COLO829 (cell line): ENCODE measurements around the gene PCBP2.
"Not testable (repeated sequence)": the region's sequence is repeated elsewhere in the genome, so short reads cannot be mapped to it uniquely, and the experiment has no call there.

ENCODE experiments used
- DNase-seq: peaks from one replicate; pipeline ENCODE4 v3.0.0; 2012; ENCODE audit warnings: low spot score

The PCBP2 gene

DNA sequence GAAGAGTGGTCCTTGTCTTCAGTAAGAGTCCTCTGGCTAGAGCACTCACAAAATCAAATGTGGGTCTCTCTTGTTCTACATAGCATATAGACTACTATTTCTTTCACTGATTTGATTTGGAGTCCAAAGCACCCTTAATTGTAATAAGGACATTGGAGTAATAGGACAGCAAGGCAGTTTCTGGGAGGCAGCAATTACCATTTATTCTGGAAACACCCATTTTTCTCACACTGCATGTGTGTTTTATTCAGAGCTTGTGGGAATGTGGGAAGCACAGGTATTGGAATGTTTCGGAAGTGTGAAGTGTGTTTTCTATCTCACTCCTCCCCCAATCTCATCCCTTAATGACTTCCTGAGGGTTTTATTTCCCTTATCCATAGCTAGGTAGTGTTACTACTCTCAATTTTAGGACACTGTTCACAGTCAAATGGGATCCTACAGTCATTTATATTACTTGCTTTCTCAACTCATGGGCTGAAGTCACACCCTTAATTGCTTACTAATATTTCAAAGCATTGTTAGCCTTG lies 20.2 kb downstream of the PCBP2 start:
- no peak for DNase-seq

DNA sequence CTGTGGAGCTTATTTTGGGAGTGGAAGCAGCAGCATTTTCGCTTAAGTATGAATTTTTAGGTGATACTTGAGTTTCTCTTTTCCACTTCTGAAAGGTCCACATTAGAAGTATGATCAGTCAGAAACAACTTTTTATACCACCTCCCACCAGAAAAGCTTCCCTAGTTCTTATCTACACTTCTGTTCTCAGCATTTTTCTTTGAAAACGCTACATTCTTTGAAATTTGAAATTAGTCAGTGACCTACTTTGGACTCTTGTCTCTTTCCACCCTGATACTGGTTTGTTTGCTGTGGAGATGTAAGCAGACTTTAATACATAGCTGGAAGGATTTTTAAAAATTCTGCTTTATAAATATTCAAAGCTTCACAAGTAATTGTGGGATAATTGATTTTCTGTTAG lies 22.2 kb downstream of the PCBP2 start:
- no peak for DNase-seq

DNA sequence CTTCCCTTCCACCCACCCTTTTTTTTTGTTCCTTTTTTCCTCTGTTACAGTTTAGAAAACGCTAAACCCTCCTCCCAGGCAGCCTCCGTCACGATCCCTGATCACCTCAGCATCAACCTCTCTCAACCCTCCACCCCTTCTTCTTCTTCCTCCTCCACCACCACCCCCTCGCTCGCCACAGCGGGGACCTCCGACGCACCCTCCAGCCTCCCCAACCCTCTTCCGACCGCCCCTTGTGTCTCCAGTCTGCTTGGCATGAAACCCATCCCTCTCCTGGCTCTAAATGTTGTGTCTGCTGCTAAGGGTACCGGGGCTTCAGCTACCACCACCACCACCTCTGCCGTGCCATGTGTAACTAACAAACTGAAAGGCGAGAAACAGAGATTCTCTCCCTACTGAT lies 22.9 kb downstream of the PCBP2 start:
- DNase-seq, result no peak

DNA sequence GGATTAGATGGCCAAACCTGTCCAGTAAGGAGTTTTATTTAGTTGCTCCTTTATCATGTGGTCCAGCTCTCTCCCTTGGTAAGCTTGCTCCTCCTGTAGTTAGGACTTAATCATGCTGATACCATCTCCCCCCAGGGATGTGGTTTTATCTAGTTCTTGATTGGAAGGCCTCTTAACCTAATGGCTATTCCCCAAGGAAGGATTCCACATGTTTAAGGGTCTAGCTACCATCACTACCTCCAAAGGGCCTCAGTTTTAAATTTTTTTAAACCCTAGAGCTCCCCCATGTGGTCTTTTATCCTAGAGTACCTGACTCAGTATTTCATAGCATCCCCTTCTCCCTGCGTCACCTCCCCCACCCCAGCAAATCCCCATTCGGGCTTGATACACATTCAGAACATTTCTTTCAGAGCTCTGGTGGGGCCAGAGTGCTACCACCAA lies 24.9 kb downstream of the PCBP2 start:
- no peak for DNase-seq

DNA sequence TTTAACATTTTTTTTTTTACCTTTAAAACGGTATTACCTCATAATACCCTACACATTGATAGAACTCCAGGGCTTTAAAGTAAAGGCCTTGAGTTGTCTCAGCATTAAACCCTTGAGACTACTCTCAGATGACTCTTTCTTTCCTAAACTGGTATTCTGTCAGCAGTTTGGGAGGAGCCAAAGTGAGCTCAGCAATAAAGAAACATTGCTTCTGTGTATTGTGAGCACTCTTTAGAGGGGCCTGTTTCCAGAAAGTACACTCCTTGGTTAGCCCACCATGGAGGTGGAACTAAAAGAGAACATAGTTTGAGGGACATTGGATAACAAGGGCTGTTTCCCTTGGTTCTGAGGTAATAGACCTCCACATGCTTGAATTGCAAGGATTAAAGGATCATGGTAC lies 27.0 kb downstream of the PCBP2 start:
- DNase-seq, result no peak

DNA sequence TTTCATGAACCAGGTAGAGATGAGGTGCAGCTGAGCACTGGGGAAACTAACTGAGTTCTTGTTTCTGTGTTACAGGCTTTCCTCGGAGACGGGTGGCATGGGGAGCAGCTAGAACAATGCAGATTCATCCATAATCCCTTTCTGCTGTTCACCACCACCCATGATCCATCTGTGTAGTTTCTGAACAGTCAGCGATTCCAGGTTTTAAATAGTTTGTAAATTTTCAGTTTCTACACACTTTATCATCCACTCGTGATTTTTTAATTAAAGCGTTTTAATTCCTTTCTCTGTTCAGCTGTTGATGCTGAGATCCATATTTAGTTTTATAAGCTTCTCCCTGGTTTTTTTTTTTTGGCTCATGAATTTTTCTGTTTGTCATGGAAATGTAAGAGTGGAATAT lies 27.4 kb downstream of the PCBP2 start:
- DNase-seq, result no peak

DNA sequence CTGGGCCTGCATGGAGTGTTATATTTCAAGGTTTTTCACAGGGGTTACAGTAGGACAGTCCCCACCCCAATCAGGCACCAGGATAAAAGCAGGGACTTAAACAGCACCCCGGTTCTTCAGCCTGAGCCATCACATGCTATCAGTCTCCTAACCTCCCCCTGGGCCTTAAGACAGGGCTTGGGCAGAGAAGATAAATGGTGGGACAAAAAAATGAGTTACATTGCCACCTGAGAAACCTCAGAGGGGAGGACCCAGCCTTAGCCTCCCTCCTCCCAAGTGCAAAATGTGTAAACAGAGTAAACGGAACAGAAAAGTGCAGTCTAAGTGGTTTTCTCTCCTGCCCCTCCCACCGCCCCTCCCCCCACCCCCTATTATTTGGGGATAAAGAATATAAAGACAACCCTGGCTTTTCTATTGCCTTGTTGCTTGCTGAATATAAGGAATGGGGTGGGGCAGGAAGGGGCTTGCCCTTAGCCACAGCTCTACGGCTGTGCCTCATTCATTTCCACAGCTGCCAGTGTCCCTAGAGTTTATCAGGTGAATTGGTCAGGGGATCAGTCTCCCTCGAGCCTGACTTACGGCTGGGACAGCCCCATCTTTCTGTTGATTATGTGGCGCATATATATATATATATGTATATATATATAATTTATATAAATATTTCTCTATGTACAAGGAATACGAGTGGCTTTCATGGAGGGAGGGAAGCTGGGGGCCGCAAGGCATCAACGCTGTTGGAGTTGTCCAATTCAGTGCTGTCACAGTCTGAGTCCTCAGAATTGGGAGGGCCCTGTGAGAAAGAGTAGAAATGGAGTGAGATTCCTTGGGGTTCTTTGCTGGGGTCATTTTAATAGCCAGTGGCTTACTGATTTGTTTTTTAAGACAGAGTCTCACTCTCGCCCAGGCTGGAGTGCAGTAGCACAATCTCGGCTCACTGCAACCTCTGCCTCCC lies 28.9 kb downstream of the PCBP2 start:
- no peak for DNase-seq

DNA sequence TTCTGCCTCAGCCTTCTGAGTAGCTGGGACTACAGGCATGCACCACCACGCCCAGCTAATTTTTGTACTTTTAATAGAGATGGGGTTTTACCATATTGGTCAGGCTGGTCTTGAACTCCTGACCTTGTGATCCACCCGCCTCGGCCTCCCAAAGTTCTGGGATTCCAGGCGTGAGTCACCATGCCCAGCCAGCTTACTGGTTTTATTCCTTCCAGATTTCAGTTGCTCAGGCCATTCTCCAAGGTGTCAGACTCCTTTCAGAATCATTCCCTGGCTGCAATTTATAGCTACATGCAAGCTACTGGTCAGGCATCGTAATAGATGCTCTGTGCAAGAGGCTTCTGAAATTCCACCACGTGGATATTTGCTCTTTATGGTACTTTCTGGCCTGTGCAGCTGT lies 29.6 kb downstream of the PCBP2 start:
- DNase-seq, result not testable (repeated sequence)

DNA sequence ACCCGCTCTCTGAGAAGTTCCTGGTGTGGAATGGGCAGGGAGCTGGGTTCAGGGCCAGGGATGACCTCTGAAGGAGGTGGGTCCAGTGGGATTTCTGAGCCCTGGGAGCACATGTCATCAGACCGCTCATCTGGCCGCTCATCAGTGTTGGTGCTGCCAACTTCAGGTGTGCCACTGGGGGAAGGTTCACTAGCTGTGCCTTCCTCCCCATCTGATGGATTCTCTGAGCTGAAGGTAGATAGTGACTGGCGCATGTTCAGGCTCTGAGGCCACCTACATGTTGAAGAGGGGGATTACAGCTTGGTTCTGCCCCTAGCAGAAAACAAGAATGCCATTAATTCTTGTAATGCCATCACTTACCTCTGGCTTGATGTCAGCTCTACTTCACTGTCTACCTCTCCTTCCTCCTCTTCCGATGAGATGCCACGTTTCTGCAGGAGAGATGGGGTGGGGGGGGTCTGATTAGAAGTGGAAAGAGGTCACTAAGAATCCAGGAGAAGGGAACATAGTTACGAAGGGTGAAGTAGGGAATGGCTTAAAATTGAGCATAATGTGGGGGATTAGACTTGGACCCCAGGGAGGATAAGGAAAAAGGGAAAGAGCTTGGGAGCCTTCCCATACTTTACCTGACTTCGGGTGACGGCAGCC lies 30.2 kb downstream of the PCBP2 start:
- DNase-seq, result no peak

DNA sequence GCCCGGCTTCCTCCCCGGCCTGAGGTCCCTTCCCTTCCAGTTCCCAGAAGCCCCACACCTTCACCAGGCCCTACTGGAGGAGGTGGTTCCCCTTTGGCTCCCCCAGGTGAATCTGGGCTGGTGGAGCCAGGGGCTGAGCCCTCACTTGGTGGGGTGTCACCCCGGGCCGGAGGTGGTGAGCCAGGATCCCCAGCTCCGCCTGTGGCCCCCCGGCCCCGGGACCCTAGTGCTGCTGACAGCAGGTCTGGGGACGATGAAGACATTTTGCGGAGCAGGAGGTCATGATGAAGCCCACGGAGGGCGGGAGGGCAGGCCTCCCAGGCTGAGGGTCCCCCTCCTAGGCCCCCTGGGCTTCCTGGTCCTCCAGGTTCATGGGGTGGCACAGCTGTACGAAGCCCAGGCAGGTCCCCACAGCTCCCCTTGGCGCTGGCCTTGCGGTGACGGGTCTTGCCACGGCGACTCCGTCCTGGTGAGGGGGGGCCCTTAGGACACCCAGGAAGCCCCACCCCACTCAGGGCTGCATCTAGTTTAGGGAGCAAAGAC lies 30.8 kb downstream of the PCBP2 start:
- no peak for DNase-seq

DNA sequence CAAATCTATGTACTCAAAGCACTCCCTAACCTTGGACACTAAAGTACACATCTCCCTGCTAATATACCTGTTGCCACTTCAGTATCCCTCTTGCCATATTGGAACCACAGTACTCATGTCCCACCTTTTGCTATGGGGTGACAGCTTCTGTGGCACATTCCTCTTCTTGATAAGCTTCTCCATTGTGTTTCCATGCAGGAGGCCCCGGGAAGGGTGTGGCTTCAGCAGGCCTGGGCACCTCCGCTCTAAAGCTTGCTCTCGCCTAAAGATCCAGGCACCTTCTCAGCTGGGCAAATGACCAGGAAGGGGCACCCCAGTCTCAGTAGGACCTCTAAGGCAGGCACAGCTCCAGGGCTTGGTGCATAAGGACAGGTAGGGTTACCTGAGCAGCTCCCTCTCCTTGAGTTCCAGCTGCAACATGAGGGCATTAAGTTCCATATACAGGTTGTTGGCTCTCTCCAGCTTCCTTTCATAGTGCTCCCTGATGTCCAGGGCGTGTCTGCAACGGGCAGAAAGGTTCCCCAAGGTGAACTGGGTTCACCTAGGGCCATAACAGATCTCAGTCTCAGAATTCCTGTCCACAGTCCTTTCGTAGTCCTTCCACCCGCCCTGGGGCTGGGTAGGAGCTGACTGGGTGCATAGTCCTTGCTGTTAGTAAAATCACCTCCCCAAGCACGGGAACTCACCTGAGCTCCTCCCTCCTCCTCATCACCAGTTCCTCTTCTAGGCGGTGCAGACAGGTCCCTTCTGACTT lies 31.5 kb downstream of the PCBP2 start:
- DNase-seq, result no peak

DNA sequence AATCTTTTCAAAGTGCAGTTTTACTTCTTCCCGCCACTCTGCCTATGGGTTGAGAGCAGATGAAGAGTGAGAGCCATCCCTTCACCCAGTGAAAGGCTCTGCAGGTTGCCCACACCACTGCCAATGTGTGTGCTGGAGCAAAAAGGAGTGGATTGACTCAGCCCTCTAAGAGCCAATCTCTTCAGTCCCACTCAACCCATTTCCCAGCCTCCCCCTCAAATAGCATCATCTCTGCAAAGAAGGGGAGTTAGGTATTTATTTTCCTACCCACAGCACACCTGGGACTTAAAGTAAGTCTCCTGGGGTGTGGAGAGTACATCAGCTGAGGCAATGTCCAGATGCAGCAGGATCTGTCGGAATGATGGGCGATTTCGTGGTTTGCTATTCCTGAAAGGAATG lies 32.1 kb downstream of the PCBP2 start:
- no peak for DNase-seq

DNA sequence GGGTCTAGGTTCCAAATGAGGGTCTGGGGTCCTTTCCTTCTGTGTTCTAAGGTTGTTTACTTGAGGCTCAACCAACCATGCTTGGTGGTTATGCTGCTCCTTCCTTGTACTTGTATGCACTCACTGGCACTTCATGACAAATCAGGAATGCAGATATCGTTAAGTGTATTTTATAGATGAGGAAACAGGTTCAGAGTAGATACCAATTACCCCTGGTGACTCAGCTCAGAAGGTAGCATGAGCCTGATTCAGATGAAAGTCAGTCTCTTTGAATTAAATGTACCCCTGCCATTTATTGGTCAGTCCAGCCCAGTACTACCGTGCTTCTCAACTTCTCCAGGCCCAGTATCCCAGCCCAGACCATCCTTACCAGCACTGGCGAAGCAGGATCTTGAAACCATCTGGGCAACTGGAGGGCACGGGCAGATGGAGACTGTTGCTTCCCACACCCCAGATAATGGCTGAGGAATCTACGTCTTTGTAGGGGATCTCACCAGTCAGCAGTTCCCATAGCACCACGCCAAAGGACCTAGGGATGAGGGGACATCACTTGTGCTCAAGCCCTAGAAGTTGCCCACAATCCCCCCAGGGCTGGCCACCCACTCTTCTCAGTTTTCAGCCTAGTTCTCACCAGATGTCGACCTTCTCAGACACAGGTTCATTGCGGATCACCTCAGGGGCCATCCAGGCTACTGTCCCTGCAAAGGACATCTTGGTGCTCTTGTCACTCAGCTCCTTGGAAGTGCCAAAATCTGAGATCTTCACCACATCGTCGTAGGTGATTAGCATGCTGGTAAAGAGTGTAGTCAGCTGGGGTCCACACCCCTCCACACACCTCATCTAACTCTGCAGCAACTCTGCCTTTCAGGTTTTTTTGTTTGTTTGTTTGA lies 33.0 kb downstream of the PCBP2 start:
- no peak for DNase-seq

DNA sequence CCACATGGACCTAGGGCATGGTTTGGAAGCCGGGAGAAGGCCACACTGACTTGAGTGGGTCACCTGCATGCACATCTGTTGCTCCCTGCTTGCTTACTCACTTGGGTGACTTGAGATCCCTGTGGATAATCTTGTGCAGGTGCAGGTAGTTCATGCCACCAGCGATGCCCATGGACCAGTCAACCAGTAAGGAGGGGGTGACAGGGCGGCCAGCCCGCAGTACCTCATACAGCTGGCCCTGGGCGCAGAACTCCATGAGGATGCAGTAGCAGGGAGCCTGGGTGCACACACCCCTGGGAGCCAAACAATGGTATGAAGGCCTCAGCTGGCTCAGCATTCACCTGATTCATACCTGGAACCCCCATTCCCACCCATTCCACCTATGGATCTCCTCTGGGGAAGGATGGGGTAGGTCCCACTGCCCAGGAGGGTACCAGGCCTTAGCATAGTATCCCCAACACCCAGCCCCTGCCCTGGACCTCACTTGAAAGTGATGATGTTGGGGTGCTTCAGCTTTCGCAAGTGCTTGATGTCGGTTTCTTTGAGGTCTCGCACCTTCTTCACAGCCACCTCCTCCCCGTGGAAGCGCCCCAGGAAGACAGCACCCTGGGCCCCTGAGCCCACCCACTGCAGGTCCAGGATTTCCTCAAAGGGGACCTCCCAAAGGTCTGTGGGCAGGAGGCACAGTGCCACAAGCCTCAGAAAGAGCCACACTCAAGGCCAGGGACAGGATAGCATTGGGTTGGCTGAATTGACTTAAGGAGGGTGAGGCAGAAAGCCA lies 34.2 kb downstream of the PCBP2 start:
- no peak for DNase-seq

DNA sequence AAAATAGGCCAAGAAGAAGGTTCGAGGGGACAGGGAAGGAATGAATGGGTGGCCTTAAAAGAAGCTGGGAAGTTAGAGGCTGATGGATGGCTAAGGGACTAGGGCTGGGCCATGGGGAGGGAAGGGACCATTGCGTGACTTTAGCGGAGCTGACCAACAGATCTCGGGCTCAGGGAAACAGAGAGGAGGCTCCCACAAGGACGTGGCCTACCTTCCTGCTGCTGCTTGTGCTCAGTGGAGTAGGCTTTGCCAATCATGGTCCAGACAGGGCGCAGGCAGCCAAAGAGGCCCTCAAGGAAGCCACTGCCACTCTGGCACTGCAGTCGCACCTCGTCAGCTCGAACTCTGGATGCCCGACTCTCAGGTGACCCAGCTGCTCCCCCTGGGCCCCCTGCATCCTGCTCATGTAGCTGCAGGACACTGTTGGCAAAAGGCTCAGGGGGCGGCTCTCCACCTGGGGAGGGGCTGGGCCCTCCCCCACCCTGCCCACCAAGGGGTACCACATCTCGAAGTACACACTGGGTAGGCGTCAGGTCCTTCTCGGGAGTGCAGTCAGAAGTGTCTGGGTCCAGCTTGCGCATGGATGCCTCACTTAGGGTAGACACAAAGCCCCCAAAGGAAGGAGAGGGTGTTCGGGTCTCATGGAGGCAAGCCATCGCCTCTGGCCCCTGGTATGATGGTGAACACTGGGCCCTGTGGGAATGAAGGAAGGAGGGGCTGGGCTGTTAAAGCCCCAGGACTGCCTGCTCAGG lies 35.0 kb downstream of the PCBP2 start:
- DNase-seq, result no peak

DNA sequence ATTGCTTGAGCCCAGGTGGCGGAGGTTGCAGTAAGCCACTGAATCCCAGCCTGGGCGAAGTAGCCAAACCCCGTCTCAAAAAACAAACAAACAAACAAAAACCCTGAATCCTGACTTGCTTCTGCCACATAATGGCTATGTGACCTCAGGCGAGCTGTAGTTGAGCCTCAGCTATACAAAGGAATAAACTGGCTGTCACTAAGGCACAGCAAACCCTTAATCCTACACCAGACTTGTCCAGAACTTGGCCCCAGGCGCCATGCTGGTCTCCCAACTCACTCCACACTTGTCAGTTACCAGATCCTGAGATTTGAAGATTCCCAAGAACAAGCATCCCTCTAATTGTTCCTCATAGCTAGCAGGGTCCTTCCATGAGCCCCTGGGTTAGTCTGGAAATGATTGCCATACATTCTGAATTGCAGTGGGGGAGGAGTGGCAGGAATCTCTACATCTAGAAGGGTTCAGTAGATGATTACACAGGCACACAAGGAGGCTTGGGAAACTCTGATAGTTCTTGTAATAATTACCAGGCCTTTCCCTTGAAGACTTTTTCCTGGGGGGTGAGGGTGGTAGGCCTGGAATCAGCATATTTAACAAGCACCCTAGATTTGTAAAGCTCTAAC lies 37.5 kb downstream of the PCBP2 start:
- DNase-seq, result no peak

DNA sequence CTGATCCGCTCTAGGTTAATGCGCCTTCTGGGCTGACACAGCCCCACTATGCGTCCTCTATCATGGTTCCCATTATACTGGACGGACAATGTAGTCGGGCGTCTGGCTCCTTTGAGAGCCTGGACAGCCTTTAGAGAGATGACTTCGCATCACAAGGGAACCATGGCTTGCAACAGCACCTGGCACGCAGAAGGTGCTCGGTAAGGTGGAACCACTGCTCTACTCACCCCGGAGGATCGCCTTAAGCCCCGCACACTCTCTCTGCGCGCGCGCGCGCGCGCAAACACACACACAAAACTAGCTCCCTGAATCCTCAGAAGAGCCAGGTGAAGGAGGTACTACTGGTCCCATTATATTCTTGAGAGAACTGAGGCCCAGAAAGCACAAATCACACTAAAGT lies 40.3 kb downstream of the PCBP2 start:
- DNase-seq, result no peak

DNA sequence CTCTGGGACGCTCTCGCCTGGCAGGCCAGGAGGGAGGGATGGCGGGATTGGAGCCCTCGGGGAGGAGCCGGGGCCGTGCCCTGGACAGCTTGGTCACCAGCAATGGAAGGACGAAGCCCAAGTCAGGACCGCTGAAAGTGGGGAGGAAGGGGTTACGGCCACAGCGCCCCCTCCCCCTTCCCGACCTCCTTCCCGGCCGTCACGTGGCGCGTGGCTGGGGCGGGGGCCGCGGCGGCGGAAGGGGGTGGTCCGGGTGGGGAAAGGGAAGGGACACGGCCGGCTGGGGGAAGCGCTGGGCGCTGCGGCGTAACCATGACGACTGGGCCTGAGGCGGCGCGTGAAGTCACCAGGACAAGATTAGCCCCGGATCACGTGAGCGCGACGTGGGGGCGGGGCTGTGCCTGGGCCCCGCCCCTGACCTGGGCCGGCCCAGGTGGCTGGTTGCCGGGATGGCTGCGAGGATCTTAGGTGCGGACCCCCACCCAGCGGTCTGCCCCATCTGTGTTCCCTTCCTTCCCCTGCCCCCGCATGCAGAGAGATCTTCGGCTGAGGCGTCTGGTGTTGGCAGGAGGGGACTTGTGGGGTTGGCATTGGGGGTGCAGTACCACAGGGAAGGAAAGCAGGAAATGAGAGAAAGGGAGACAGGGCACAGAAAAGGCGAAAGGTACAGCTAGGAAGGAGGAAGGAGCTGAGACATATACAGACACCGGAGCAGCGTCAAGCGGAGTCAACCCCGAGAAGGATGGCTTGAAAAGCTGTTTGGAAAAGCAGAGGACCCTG lies 41.1 kb downstream of the PCBP2 start:
- peak; percentile 78 for DNase-seq
